HG03159 (cell line): Measurements from ENCODE around the gene ZFPM1.

ENCODE experiments used
- ATAC-seq: cut with Tn5 transposase; IDR thresholded peaks from one replicate; pipeline ENCODE4 v1.9.1; 2021; ENCODE audit warnings: mild to moderate bottlenecking, moderate library complexity; ENCODE audit not compliant: unreplicated experiment

The ZFPM1 gene

DNA sequence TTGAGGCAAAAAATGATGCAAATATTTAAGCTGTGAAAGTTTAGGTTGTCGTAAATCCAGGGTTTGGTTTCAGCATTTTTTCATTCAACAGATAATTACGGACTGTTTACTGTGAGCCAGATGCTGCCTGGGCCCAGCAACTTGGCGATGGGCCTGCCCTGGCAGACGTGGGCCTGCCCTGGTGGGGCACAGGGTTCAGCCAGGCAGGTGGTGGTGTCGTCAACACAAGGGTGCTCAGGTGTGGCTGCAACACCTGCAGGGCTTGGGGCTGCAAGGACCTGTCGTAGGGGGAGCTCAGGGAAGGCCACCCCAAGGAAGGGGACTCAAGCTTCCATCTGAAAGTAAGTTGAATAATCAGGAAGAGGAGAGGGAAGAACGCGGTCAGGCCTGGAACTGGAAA, 132.2 kb downstream of the ZFPM1 start:
- ATAC-seq, result no peak

DNA sequence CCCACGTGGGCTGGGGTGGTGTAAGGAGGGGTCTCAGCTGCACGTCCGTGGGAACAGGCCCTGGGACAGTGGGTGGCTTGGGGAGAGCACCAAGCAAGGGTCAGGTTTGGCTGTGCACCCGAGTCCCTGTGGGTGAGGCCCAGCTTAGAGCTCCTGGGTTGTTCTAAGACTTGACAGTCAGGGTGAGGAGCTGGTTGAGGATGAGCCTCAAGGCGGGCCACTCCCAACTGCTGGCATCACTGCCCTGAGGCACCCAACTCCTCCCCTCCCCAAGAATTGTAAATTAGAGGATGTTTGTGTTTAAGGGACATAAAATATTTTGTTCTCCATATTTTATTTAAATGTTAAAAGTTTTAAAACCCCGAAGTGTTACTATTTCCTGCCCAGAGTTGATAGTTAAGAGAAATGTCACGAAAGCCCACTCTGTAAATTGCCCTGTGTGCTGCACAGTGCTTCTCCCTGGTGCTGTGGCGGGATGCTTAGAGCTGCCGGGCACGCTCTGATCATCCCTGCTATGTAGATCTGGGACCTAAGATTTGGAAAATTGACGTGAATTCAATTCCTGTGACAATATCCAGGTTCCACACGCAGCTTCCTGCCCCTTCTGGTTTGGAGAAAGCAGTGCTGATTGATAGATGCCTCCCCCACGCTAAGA, 133.0 kb downstream of the ZFPM1 start:
- ATAC-seq, result no peak
